Measurements from ENCODE around the gene SCN8A.
"Not testable (repeated sequence)": the region's sequence is repeated elsewhere in the genome, so short reads cannot be mapped to it uniquely, and the experiment has no call there.

SCN8A gene

GRCh38 chr12:51773145-51773869 is 182.3 kb downstream of the SCN8A start:
- DNase-seq (ENCODE audit: low spot score) = no peak

- DNase-seq (ENCODE audit: low spot score) = no peak
These were observed 183.9 kb downstream of the SCN8A start for GRCh38 chr12:51774933-51775332.

GRCh38 chr12:51777457-51777856 is 186.4 kb downstream of the SCN8A start:
- no peak for DNase-seq (ENCODE audit: low spot score)

GRCh38 chr12:51777973-51778372 is 186.9 kb downstream of the SCN8A start:
- no peak for DNase-seq (ENCODE audit: low spot score)

- no peak for DNase-seq (ENCODE audit: low spot score)
These were observed 188.8 kb downstream of the SCN8A start for GRCh38 chr12:51779876-51780275.

- DNase-seq (ENCODE audit: low spot score) = no peak
These were observed 193.7 kb downstream of the SCN8A start for GRCh38 chr12:51784688-51785087.

- DNase-seq (ENCODE audit: low spot score) = no peak
These were observed 194.9 kb downstream of the SCN8A start for GRCh38 chr12:51785906-51786305.

GRCh38 chr12:51788876-51789275 is 197.8 kb downstream of the SCN8A start:
- no peak for DNase-seq (ENCODE audit: low spot score)

GRCh38 chr12:51792417-51792816 is 201.4 kb downstream of the SCN8A start:
- no peak for DNase-seq (ENCODE audit: low spot score)

GRCh38 chr12:51793201-51793600 is 202.2 kb downstream of the SCN8A start:
- no peak for DNase-seq (ENCODE audit: low spot score)

GRCh38 chr12:51797301-51797700 is 206.3 kb downstream of the SCN8A start:
- no peak for DNase-seq (ENCODE audit: low spot score)

- DNase-seq (ENCODE audit: low spot score) = not testable (repeated sequence)
These were observed 207.0 kb downstream of the SCN8A start for GRCh38 chr12:51798051-51798450.

GRCh38 chr12:51798501-51798900 is 207.5 kb downstream of the SCN8A start:
- no peak for DNase-seq (ENCODE audit: low spot score)

GRCh38 chr12:51801027-51801426 is 210.0 kb downstream of the SCN8A start:
- DNase-seq (ENCODE audit: low spot score) = no peak

- DNase-seq (ENCODE audit: low spot score) = no peak
These were observed 215.9 kb downstream of the SCN8A start for GRCh38 chr12:51806896-51807295.

GRCh38 chr12:51809193-51809592 is 218.2 kb downstream of the SCN8A start:
- no peak for DNase-seq (ENCODE audit: low spot score)

- DNase-seq (ENCODE audit: low spot score) = no peak
These were observed 220.5 kb downstream of the SCN8A start for GRCh38 chr12:51811203-51812202.

GRCh38 chr12:51812871-51813270 is 221.8 kb downstream of the SCN8A start:
- DNase-seq (ENCODE audit: low spot score) = no peak

GRCh38 chr12:51813931-51814310 is 222.9 kb downstream of the SCN8A start:
- no peak for DNase-seq (ENCODE audit: low spot score)

GRCh38 chr12:51814311-51815088 is 223.5 kb downstream of the SCN8A start:
- DNase-seq (ENCODE audit: low spot score) = peak; percentile 97

GRCh38 chr12:51815571-51815970 is 224.5 kb downstream of the SCN8A start:
- no peak for DNase-seq (ENCODE audit: low spot score)

Data from HuH-7.5 (cell line).